ENCODE results near the gene ARHGEF2.

ARHGEF2 gene

DNA sequence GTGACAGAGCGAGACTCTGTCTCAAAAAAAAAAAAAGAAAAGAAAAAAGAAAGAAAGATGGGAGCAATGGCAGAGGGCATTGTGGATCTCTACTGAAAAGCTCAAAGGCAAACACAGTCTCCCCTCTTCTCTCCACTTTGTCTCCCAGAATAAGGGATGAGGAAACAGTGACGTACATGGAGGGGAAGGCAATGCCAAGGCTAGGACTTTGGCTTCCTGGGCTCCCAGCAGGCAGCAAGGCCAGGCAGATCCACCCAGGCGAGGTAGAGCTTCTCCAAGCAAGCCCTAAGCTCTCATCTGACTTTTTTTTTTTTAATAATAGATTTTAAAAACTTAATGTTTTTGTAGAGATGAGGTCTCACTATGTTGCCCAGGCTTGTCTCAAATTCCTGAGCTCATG is 4.6 kb downstream of the ARHGEF2 start:
- TF ChIP-seq, protein P1, sequence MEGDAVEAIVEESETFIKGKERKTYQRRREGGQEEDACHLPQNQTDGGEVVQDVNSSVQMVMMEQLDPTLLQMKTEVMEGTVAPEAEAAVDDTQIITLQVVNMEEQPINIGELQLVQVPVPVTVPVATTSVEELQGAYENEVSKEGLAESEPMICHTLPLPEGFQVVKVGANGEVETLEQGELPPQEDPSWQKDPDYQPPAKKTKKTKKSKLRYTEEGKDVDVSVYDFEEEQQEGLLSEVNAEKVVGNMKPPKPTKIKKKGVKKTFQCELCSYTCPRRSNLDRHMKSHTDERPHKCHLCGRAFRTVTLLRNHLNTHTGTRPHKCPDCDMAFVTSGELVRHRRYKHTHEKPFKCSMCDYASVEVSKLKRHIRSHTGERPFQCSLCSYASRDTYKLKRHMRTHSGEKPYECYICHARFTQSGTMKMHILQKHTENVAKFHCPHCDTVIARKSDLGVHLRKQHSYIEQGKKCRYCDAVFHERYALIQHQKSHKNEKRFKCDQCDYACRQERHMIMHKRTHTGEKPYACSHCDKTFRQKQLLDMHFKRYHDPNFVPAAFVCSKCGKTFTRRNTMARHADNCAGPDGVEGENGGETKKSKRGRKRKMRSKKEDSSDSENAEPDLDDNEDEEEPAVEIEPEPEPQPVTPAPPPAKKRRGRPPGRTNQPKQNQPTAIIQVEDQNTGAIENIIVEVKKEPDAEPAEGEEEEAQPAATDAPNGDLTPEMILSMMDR (conservative IDR thresholded peaks at IDR 0.05): no peak
- H3K27ac ChIP-seq: no peak overlapping the region

DNA sequence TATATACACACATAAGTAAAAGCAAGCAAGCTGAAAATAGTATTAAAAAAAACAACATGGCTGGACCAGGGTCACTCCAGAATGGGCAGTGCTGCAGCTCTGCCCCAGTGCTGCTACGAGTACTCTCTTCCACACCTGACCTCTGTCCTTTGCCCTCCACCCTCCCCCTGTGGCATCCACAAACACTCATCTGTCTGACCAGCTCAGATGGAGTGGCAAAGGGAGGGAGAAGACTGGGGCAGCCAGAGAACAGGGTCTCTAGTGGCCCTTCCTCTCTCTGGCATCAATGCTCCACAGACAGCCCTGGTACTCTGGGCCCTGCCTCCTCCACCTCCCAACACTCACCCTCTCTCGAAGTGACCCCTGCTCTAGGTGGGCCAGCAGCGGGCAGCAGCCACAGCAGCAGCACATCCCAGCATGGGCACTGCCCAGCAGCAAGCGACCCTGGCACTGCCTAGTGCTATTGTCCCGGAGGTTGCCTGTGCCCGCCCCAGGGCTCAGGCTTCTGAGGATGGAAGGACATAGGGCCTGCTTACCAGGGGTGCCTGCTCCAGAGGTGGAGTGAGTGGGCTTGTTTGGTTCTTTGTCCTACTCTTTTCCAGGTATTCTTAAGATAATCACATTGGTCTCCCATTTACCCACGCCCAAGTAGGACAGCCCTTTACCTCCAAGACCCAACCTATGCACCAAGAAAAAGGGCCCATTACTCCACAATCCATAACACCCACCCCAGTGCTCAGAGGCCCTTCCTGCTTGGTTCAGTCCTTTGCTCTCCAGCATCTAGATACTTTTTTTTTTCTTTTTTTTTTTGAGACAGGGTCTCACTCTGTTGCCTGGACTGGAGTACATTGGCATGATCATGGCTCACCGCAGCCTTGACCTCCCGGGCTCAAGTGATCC is 6.2 kb downstream of the ARHGEF2 start:
- H3K27ac ChIP-seq: no peak overlapping the region
- TF ChIP-seq, protein P1 (conservative IDR thresholded peaks at IDR 0.05): no peak

DNA sequence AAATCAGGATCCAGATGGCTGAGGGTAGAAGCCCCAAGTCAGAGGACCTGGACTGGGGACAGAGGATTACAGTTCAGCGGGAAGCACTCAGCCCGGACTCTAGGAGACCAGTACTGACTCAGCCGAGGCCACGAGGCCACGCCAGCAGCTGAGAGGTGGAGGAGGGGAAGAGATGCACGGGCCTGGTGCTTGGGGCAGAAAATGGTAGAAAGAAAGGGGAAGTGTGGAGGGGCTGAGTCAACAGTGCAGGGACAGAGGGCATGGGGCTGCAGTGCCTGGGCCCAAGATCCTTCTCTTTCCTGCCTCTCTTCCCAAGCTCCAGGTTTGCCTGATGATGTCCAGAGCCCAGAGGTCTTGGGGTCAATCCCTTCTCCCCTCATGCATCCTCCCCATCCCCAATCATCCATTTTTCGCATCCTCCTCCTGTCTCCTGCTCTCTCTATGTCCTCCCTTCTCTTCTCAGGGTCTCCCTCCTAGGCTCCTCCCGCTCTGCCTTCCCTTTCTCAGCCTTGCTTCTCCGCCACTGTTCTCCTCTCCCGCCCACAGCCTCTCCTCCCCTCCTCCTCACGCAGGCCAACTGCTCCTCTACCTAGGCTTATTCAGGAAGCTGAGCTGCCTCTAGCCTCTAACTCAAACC is 7.7 kb downstream of the ARHGEF2 start:
- H3K27ac ChIP-seq: no peak overlapping the region
- TF ChIP-seq, protein P1 (conservative IDR thresholded peaks at IDR 0.05): no peak

DNA sequence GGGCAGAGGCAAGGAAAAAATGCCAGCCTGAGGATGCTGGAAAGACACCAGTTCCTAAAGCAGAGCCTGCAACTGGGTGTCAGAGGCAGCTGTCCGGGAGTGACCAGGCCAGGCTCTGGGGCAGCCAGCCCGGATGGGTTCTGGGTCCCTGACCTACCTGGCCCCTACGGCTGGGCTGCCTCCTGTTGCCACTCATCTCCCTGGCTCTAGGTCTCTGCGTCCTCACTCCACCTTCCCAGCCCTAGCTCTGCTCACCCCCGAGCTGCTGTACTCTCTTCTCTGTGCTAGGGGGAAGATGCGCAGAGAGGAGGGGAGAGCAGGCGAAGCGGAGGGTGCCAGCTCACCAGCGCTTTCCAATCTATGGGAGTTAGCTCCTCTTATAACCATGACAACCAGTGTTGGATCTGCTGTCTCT is 9.0 kb downstream of the ARHGEF2 start:
- TF ChIP-seq, protein P1 (conservative IDR thresholded peaks at IDR 0.05): no peak
- H3K27ac ChIP-seq: no peak overlapping the region

- TF ChIP-seq, protein P1 (conservative IDR thresholded peaks at IDR 0.05): no peak
- no peak overlapping the region for H3K27ac ChIP-seq
These were observed 9.7 kb downstream of the ARHGEF2 start for GRCh38 chr1:155968670-155969069.

DNA sequence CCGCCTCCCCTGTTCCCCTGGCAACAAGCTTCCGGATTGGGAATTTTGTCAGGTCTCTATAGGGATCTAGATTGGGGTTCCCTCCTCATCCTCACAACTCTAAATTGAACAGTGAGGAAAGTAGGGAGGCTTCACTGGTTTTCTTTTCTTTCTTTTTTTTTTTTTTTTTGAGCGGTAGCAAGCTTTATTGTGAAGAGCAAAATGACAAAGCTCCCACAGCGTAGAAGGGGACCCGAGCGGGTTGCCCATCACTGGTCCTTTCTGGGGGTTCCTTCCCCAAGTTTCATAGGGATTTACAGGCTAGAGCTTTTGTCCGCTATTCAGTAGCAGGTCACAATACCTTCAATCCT is 10.3 kb downstream of the ARHGEF2 start:
- H3K27ac ChIP-seq: no peak overlapping the region
- TF ChIP-seq, protein P1 (conservative IDR thresholded peaks at IDR 0.05): no peak

DNA sequence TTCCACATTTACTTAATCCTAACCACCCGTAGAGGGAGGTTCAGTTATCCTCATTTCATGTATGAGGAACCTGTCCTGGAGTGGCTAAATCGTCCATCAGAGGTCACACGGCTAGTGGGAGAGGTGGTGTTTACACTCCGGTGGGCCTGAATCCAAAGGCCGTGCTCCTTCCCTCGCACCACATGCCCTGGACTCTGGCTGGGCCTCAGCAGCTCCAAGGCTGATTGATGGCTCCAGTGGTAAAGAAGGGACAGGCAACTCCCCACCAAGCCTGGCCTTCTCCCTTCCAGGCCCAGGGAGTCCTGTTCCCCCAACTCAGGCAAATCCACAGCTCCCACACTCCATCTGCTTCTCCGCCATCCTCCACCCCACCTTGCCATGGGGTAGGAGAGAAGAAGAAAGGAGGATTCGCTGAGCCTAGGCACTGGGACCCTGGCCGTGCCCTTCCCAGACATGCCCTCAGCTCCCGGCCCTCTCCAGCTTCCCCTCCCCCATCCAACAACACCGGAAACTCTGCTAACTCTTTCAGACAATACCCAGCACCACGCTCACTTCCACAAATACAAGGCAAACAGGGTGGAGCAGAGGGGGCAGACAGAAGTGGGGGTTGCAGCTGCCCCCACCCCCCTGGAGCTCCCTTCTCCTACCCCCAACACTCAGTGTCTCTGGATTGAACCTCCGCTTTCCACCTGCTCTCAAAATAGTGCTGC is 10.9 kb downstream of the ARHGEF2 start:
- no peak overlapping the region for H3K27ac ChIP-seq
- TF ChIP-seq, protein P1 (conservative IDR thresholded peaks at IDR 0.05): no peak
